HG03520 (cell line): ENCODE results near the gene ATP9B.

ENCODE experiments used
- ATAC-seq: cut with Tn5 transposase; IDR thresholded peaks from one replicate; pipeline ENCODE4 v1.9.1; 2021; ENCODE audit warnings: mild to moderate bottlenecking, moderate library complexity; ENCODE audit not compliant: unreplicated experiment

The ATP9B gene

GRCh38 chr18:79393181-79393634, 324.0 kb downstream of the ATP9B start:
- no peak for ATAC-seq

GRCh38 chr18:79393635-79394533, 324.7 kb downstream of the ATP9B start:
- ATAC-seq = no peak

- no peak for ATAC-seq
Observed at GRCh38 chr18:79394534-79395307, 325.5 kb downstream of the ATP9B start.

GRCh38 chr18:79395308-79395640, 326.1 kb downstream of the ATP9B start:
- no peak for ATAC-seq

GRCh38 chr18:79395761-79396404, 326.7 kb downstream of the ATP9B start, which contains the start of gene NFATC1:
TSS of gene NFATC1 (plus strand) at chr18:79395930. CDS start at chr18:79396225, 295 bp downstream.
- no peak for ATAC-seq

- ATAC-seq = no peak
Observed at GRCh38 chr18:79396431-79397246, 327.4 kb downstream of the ATP9B start.

GRCh38 chr18:79397247-79397829, 328.1 kb downstream of the ATP9B start:
- ATAC-seq = no peak

GRCh38 chr18:79397830-79398761, 328.9 kb downstream of the ATP9B start:
- ATAC-seq = no peak

- ATAC-seq = no peak
Observed at GRCh38 chr18:79399275-79400081, 330.3 kb downstream of the ATP9B start.

- ATAC-seq = no peak
Observed at GRCh38 chr18:79400091-79400590, 330.9 kb downstream of the ATP9B start.

GRCh38 chr18:79400591-79401381, 331.6 kb downstream of the ATP9B start:
- ATAC-seq = no peak

GRCh38 chr18:79401494-79402208, 332.5 kb downstream of the ATP9B start:
- no peak for ATAC-seq

- ATAC-seq = no peak
Observed at GRCh38 chr18:79402209-79402576, 333.0 kb downstream of the ATP9B start.

GRCh38 chr18:79402977-79403722, 334.0 kb downstream of the ATP9B start:
- ATAC-seq = no peak

GRCh38 chr18:79403723-79404566, 334.8 kb downstream of the ATP9B start:
- no peak for ATAC-seq
